Nephron progenitor cell (in vitro differentiated cells): ENCODE data around the gene CBLC.

Experiments
- DNase-seq: peaks from one replicate; pipeline ENCODE4 v3.0.0; 2021
- H3K27ac Mint-ChIP-seq: 2 replicates; pipeline ENCODE4 v1.8.0; 2021; ENCODE audit warnings: mild to moderate bottlenecking, moderate library complexity, mixed read lengths
- H3K27me3 Mint-ChIP-seq: 2 replicates; pipeline ENCODE4 v1.8.0; 2021; ENCODE audit warnings: mild to moderate bottlenecking, low read depth, mixed read lengths; ENCODE audit not compliant: poor library complexity
- H3K36me3 Mint-ChIP-seq: 2 replicates; pipeline ENCODE4 v1.8.0; 2021; ENCODE audit warnings: low read depth, mixed read lengths
- H3K4me1 Mint-ChIP-seq: 2 replicates; pipeline ENCODE4 v1.8.0; 2021; ENCODE audit warnings: mixed read lengths
- H3K4me3 Mint-ChIP-seq: 2 replicates; pipeline ENCODE4 v1.8.0; 2021; ENCODE audit warnings: mild to moderate bottlenecking, moderate library complexity, mixed read lengths
- H3K9me3 Mint-ChIP-seq: 2 replicates; pipeline ENCODE4 v1.8.0; 2021; ENCODE audit warnings: mild to moderate bottlenecking, moderate library complexity, mixed read lengths
- TF ChIP-seq, protein P1 (sequence below): fragments of 200-600 bp; sonication (generic); IDR thresholded peaks from 2 replicates; pipeline ENCODE4 v1.5.0; 2021; ENCODE audit warnings: antibody characterized with exemption

The CBLC gene

DNA sequence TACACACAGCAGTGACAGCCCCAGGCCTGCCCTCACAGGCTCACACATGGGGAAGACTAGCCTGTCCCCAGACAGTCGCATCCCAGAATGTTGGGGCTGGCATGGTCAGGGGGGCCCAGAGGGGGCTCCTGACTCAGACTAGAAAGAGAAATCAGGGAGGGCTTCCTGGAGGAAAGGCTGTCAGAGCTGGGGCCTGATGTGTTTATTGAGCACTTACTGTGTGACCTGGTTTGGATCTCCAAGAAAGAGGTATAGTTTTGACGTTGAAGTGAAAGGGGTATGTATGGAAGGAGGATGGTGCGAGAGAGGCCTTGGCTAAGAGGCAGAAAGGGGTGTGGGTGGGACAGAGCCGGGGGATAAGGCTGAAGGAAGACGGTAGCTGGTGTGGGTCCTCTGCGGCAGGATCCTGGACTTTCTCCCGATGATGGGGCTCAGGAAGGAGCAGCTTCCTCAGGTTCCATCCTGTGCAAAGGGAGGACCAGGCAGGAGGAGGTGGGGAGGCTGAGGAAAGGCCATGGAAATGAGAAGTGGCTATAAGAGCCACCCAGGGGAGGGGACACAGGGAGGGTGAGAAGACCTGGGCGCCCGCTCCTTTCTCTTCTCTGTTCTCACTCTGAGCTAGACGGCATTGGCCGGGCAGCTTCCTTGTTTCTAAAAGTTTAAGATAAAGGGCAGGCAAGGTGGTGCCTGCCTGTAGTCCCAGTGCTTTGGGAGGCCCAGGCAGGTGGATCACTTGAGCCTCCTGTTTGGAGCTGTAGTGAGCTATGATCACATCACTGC is 45.3 kb upstream of the CBLC start:
- no peak for DNase-seq
- H3K4me1 Mint-ChIP-seq, result peaks cover 11% of the 10 kb centered on the region
- H3K27me3 Mint-ChIP-seq, result peaks cover 37% of the 10 kb centered on the region
- no peak overlapping the region for H3K27ac Mint-ChIP-seq
- no peaks in the 10 kb centered on the region for H3K9me3 Mint-ChIP-seq
- H3K36me3 Mint-ChIP-seq, result no peaks in the 10 kb centered on the region
- TF ChIP-seq, protein P1, sequence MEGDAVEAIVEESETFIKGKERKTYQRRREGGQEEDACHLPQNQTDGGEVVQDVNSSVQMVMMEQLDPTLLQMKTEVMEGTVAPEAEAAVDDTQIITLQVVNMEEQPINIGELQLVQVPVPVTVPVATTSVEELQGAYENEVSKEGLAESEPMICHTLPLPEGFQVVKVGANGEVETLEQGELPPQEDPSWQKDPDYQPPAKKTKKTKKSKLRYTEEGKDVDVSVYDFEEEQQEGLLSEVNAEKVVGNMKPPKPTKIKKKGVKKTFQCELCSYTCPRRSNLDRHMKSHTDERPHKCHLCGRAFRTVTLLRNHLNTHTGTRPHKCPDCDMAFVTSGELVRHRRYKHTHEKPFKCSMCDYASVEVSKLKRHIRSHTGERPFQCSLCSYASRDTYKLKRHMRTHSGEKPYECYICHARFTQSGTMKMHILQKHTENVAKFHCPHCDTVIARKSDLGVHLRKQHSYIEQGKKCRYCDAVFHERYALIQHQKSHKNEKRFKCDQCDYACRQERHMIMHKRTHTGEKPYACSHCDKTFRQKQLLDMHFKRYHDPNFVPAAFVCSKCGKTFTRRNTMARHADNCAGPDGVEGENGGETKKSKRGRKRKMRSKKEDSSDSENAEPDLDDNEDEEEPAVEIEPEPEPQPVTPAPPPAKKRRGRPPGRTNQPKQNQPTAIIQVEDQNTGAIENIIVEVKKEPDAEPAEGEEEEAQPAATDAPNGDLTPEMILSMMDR, result no peak
- H3K4me3 Mint-ChIP-seq, result no peak overlapping the region

DNA sequence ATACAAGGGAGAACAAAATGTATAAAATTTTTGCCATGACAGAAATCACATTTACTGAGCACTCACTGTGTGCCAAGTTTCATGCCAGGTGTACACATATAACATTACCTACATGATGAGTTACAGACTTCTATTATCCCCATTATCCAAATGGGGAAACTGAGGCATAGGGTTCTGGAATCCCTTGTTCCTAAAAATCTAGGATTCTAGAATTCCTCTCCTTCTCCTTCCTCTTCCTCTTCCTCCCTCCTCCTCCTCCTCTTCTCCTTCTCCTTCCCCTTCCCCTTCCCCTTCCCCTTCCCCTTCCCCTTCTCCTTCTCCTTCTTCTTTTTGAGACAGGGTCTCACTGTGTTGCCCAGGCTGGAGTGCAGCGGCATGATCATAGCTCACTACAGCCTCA is 43.3 kb upstream of the CBLC start:
- Mint-ChIP-seq H3K36me3 (no peaks in the 10 kb centered on the region), H3K4me1 (peaks cover 15% of the 10 kb centered on the region), H3K4me3 (no peak overlapping the region), H3K9me3 (no peaks in the 10 kb centered on the region), H3K27me3 (peaks cover 40% of the 10 kb centered on the region), H3K27ac (no peak overlapping the region)
- TF ChIP-seq, protein P1, result no peak
- DNase-seq, result no peak

DNA sequence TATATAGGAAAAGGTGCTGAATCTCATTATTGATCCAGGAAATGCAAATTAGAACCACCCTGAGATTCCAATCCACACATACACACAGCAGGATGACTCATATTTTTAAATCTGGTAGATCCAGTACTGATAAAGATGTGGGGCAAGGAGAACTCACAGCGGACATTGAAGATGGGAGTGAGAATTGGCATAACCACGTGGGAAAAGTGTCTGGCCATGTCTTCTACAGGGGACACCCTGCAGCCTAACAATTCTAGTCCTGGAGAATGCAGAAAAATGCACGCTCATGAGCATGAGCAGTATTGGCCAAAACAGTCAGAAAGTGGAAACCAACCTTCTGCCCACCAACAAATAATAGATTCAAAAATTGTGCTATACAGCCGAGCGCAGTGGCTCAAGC is 42.7 kb upstream of the CBLC start:
- Mint-ChIP-seq H3K4me1 (peaks cover 15% of the 10 kb centered on the region), H3K27ac (no peak overlapping the region), H3K27me3 (peaks cover 41% of the 10 kb centered on the region), H3K36me3 (no peaks in the 10 kb centered on the region), H3K4me3 (no peak overlapping the region), H3K9me3 (no peaks in the 10 kb centered on the region)
- TF ChIP-seq, protein P1, result no peak
- DNase-seq, result no peak

DNA sequence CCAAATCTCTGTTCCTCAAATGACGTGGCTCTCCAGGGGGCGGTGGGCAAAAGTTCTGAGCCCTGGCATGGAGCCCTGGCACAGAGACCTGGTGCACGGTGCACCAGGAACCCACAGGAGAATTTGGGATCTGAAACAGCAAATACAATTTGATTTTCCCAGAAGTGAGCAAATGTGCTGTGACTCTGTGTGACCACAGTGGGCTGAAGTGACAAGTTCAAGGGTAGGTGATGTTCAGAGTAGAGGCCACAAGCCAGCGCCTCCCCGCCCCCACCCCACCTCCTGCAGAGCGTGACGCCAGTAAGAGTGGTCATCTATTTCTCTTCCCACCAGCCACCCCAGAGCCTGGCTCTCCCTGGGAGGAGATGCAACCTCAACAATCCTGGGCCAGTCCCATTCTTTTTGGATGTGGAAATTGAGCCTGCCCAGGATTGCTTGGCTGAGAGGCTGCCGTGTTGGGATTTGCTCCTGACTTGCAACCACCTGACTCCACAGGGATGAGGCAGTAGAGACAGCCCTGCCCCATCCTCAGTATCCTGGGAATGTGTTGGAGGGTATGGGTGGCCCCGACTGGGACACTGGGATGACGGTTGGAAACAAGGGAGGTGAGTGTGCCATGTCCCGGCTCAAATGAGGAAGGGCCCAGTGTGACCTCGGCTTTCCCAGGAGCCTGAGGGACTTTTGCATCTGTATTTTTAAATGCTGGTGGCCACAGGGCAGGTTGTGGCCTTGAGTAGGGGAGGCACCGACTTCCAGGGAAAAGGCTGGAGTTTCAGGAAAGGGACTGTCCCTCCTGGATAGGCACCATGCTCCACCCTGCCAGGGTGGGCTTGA is 40.2 kb upstream of the CBLC start:
- peaks cover 25% of the 10 kb centered on the region for H3K4me1 Mint-ChIP-seq

DNA sequence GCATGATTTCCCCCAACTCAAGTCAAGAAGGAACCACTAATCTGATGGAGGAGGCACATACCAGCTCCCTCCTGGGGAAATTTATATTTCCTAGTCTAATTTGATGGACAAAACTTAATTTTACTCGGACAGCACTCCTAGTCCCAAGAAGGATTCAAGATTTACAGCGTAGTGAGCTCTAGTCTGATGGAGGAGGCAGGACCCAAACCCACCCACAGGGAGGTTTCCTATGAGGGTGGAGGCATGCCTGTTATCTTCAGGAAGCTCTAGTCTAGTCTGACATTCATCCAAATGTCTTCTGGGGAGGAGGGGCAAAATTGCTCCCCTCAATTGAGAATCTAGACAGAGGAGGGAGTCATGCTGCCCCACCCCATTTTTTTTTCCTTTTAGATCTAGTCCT is 39.6 kb upstream of the CBLC start:
- TF ChIP-seq, protein P1, result no peak
- no peak overlapping the region for H3K27ac Mint-ChIP-seq
- no peaks in the 10 kb centered on the region for H3K9me3 Mint-ChIP-seq
- DNase-seq, result no peak
- peaks cover 31% of the 10 kb centered on the region for H3K4me1 Mint-ChIP-seq
- H3K27me3 Mint-ChIP-seq, result peaks cover 34% of the 10 kb centered on the region
- no peak overlapping the region for H3K4me3 Mint-ChIP-seq
- no peaks in the 10 kb centered on the region for H3K36me3 Mint-ChIP-seq

More for the DNA sequence above, 40.2 kb upstream of the CBLC start:
- TF ChIP-seq, protein P1, result no peak
- Mint-ChIP-seq H3K27ac (no peak overlapping the region), H3K27me3 (peaks cover 34% of the 10 kb centered on the region), H3K36me3 (no peaks in the 10 kb centered on the region), H3K4me3 (no peak overlapping the region), H3K9me3 (no peaks in the 10 kb centered on the region)
- no peak for DNase-seq
